Retinal pigment epithelial cell (primary cell): Measurements from ENCODE around the gene RAB17.

Source experiments
- DNase-seq: peaks from one replicate; pipeline ENCODE4 v3.0.0-alpha.2; 2010; ENCODE audit warnings: low read depth
- H3K4me3 ChIP-seq: 2 replicates; pipeline ENCODE4 v1.5.1; 2011; ENCODE audit warnings: mild to moderate bottlenecking, low read length, control low read depth, moderate library complexity
- CTCF ChIP-seq: conservative IDR thresholded peaks from 2 replicates; pipeline ENCODE4 v1.5.1; 2011; ENCODE audit warnings: low read depth, low read length, control low read depth, inconsistent platforms

RAB17 gene

DNA sequence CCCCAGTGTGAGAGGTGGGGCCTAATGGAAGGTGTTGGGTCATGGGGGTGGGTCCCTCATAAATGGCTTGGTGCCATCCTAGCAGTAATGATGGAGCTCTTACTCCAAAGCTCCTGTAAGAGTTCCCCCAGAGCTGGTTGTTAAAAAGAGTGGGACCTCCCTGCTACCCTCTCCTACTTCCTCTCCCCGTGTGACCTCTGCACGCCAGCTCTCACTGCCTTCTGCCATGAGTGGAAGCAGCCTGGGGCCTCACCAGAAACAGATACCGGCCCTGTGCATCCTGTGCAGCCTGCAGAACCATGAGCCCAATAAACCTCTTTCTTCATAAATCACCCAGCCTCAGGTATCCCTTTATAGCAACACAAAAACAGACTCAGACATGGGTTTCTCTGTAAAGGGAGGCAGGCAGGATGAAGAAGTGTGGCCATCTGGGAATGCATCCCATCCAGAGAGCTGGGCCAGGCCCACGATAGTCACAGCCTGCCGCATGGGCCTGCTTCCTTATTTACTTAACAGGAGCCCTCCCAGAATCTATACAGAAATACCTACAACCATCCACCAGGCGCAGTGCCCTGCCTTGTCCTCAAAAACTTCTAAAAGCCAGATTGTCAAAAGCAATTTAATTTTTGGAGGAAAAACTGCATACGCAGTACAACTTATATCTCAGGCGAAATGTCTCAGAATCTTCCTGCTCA is 16.7 kb downstream of the RAB17 start:
- no peak for DNase-seq
- no peak overlapping the region for H3K4me3 ChIP-seq
- TF ChIP-seq CTCF: no peak

GRCh38 chr2:237572742-237573101 is 17.8 kb downstream of the RAB17 start:
- H3K4me3 ChIP-seq: no peak overlapping the region
- TF ChIP-seq CTCF: no peak
- DNase-seq: no peak

DNA sequence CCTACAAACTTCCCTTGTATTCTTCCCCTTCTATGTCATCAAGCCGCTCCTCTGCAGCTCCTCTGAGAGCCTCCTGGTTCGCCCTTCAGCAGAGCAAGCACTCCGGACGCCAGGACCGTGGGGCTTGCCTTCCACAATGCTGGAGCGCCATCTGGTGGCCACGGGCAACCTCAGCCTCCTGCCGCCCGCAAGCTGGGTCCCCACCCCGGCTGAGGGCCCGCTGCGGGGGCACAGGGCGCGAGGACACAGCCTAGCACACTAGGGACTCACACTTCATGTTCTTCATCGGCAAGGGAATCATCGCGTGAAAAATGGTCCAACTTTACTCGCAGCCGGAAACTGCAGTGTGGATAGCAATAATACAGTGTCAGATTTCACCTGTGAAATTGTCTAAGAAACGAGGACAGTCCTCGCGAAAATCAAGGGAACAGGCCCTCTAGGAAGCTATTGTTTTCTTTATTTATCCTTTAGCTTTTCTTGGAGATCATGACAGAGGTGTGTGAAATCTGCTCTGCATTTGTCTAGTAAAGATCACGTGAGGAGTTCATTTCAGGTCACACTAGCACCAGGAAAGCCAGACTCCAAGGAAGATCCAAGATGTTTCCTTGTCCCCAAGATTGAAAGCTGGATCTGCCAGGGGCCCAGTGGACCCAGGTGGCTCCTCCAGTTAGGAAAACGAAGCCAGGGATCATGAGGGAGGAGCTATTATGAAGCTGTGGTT is 18.4 kb downstream of the RAB17 start:
- peak; percentile 90 for TF ChIP-seq CTCF
- peak; percentile 56 for DNase-seq
- no peak overlapping the region for H3K4me3 ChIP-seq

DNA sequence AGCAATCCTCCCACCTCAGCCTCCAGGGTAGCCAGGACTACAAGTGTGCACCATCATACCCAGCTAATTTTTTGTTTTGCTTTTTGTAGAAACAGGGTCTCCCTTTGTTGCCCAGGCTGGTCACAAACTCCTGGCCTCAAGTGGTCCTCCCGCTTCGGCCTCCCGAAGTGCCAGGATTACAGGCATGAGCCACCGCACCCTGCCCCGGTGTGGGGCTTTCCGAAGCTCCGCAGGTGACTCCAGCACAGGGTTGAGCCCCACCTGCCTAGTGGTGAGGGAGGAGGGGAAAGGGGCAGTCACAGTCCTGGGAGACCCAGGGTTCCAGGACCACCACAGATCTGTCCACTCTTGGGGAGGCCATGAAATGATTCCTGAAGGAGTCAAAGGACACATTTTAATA is 19.0 kb downstream of the RAB17 start:
- no peak overlapping the region for H3K4me3 ChIP-seq
- DNase-seq: no peak
- no peak for TF ChIP-seq CTCF

GRCh38 chr2:237570776-237571335 is 19.7 kb downstream of the RAB17 start:
- no peak for TF ChIP-seq CTCF
- H3K4me3 ChIP-seq: no peak overlapping the region
- no peak for DNase-seq

DNA sequence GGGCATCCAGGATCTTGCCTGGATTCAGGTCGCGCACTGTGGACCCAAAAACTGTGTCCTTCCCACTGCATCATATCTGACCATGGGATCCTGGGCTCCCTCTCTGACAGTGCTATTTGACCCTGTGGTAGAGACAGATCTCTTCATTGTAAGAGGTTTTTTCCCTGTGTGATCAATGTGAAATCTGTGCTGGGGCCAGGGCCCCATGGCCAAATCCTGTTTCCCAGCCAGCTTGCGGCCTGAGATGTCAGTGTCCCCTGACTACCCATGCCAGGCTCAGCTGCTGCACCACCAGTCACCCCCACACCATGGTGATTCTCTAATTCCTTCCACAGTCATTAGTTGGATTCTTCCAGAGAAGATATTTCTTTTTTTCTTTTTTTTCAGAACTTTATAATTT is 20.6 kb downstream of the RAB17 start:
- no peak for TF ChIP-seq CTCF
- no peak for DNase-seq
- no peak overlapping the region for H3K4me3 ChIP-seq

DNA sequence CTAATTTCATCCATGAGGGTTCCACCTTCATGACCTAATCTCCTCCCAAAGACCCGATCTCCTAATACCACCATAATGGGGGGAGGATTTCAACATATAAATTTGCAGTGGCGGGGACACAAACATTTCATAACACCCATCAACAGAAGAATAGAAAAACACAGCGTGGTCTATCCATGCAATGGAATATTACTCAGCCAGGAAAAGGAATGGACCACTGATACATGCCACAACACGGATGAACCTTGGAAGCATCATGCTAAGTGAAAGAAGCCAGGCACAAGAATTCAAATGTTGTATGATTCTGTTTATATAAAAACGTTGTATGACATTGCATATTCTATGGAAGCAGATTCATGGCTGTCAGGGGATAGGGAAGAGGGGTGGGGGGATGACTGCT is 21.5 kb downstream of the RAB17 start:
- no peak overlapping the region for H3K4me3 ChIP-seq
- TF ChIP-seq CTCF: no peak
- no peak for DNase-seq
